GM18868 (cell line): ENCODE measurements around the gene JADE2.

Experiments
- ATAC-seq: cut with Tn5 transposase; IDR thresholded peaks from one replicate; pipeline ENCODE4 v1.9.1; 2021; ENCODE audit warnings: mild to moderate bottlenecking, moderate library complexity; ENCODE audit not compliant: unreplicated experiment

JADE2 gene

GRCh38 chr5:134566741-134567221, 41.3 kb downstream of the JADE2 start:
- ATAC-seq: no peak

GRCh38 chr5:134567641-134568336, 42.3 kb downstream of the JADE2 start:
- ATAC-seq: no peak

GRCh38 chr5:134568337-134568700, 42.8 kb downstream of the JADE2 start:
- ATAC-seq: no peak

- ATAC-seq: no peak
Observed at GRCh38 chr5:134568761-134569695, 43.6 kb downstream of the JADE2 start.

- no peak for ATAC-seq
Observed at GRCh38 chr5:134569758-134570364, 44.4 kb downstream of the JADE2 start.

GRCh38 chr5:134570365-134570758, 44.9 kb downstream of the JADE2 start:
- no peak for ATAC-seq

- ATAC-seq: no peak
Observed at GRCh38 chr5:134570886-134571285, 45.4 kb downstream of the JADE2 start.

- no peak for ATAC-seq
Observed at GRCh38 chr5:134571693-134572405, 46.4 kb downstream of the JADE2 start.

GRCh38 chr5:134572811-134573210, 47.3 kb downstream of the JADE2 start:
- no peak for ATAC-seq

GRCh38 chr5:134574521-134574920, 49.1 kb downstream of the JADE2 start:
- ATAC-seq: no peak

- no peak for ATAC-seq
Observed at GRCh38 chr5:134575316-134575715, 49.8 kb downstream of the JADE2 start.

- no peak for ATAC-seq
Observed at GRCh38 chr5:134576386-134577021, 51.0 kb downstream of the JADE2 start.

GRCh38 chr5:134577022-134577795, 51.7 kb downstream of the JADE2 start:
- no peak for ATAC-seq

- peak; percentile 53 for ATAC-seq
Observed at GRCh38 chr5:134577796-134578577, 52.5 kb downstream of the JADE2 start.

GRCh38 chr5:134578578-134579283, 53.3 kb downstream of the JADE2 start:
- ATAC-seq: no peak

- ATAC-seq: no peak
Observed at GRCh38 chr5:134579284-134579771, 53.9 kb downstream of the JADE2 start.

- no peak for ATAC-seq
Observed at GRCh38 chr5:134580001-134580460, 54.6 kb downstream of the JADE2 start.
